NCI-H2227 (cell line): Measurements from ENCODE around the gene MEN1.
"Not testable (repeated sequence)": the region's sequence is repeated elsewhere in the genome, so short reads cannot be mapped to it uniquely, and the experiment has no call there.

Experiments used
- DNase-seq: peaks from one replicate; lab custom pipeline; 2025; ENCODE audit not compliant: unreplicated experiment; lab: John Stamatoyannopoulos, UW

MEN1 gene

GRCh38 chr11:64846998-64847666, 36.8 kb upstream of the MEN1 start:
- peak; percentile 96 for DNase-seq

- not testable (repeated sequence) for DNase-seq
These were observed 35.4 kb upstream of the MEN1 start for GRCh38 chr11:64845776-64846129.

- no peak for DNase-seq
These were observed 34.9 kb upstream of the MEN1 start for GRCh38 chr11:64845129-64845775.

DNA sequence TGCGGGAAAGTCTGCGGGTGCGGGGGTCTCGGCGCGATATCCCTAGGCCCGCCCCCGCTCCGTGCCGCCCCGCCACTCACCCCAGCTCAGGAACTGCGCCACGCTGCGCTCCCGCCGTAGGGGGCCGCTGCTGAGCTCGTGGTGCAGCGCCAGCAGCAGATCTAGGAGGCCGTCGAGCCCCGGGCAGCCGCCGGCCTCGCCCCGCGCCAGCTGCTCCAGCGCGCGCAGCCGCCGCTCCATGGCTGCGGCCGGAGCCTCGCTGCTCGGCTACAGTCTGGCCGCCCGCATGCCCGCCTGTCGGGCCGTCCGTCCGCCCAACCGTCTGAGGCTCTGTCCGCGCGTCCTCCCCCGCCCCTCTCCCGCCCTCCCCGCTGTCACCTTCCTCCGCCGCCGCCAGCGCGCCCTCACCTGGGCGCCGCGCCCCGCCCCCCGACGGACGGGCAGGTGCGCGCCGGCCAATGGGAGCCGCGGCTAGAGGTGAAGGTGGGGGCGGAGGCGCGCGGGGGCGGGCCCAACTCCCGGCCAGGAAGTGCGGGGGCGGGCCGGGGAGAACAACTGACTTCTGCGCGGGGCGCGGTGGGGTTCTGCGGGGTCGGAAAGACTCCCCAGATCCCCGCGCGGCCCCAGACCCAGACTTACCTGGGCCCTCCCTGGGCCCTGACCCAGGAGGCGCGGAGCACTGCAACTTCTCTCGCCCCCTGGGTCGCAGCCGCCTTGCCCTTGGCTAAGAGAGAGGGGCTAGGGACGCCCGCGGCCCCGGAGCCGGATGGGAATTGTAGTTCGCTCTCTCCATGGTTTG, 34.2 kb upstream of the MEN1 start, which contains the start of gene CDC42BPG:
Gene CDC42BPG, minus strand, starts transcription at position 324 of the 799 bp plus-strand sequence. Its CDS starts 84 bp downstream, at position 240.
- DNase-seq, result peak; percentile 79

DNA sequence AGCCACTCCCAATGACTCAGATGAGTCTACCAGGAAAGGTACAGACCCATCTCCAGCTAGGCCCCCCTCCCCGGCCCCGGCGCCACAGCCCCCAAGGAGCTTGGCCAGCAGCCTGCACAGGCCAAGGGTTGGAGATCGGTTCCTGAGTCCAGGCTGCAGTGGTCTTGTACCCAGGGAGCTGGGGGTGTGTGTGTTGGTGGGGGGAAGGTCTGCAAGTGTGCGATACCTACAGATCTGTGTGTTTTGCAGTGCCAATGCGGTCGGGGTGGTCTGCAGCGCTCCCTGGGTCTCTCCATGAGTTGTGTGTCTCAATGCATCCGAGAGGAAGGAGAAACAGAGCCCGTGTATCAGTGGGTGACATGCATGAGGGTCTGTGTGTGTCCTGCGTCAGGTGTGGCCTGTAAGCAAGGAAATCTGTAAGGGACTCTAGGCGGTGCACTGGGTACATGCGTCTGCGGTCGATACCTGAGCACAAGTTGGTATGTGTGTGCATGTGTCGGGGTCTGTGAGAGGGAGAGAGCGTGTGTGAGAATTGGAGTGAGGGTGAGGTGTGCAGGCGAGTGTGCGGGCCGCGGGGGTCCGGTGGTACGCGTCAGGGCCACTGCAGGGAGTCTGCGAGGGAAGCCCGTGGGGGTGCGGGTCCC, 33.5 kb upstream of the MEN1 start:
- DNase-seq, result no peak

DNA sequence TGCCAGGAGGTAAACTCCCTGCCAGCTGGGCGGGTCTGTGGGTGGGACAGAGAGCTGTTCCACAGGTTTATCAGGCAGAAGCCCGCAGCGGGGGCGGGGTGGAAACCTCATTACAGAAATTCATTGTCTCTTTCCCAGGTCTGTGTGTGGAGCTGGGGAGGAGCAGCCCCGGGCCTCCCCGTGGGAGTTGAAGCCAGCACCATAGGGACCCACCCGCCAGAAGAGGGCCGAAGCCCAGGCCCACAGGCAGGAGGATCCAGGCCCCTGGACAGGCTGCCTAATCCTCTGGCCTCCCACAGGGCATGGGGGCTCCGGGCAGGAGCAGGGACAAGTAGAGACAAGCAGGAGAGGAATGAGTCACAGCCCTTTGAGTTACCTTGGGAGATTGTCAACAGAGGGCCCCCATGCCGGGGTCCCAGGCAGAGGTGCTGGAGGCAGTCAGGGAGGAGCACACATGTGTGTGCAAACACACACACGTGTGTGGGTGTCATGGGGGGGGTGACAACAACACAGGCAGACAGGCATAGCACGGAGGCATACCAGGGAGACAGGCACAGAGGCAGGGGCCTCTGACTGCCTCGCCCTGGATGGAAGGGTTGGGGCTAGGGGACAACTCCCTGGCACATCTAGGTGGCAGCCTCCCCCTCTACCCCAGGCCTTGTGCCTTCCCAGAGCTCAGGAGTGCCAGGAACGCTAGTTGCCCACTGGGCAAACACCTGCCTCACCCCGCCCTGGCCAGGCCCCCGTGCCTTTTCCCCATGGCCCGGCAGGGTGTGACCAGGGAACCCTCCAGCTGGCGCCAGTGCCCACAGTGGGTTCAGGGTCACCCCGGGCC, 32.7 kb upstream of the MEN1 start:
- DNase-seq, result no peak

- DNase-seq, result no peak
These were observed 32.0 kb upstream of the MEN1 start for GRCh38 chr11:64842366-64842759.

- no peak for DNase-seq
These were observed 31.4 kb upstream of the MEN1 start for GRCh38 chr11:64841592-64842365.

GRCh38 chr11:64839887-64840782, 29.8 kb upstream of the MEN1 start:
- DNase-seq, result no peak

DNA sequence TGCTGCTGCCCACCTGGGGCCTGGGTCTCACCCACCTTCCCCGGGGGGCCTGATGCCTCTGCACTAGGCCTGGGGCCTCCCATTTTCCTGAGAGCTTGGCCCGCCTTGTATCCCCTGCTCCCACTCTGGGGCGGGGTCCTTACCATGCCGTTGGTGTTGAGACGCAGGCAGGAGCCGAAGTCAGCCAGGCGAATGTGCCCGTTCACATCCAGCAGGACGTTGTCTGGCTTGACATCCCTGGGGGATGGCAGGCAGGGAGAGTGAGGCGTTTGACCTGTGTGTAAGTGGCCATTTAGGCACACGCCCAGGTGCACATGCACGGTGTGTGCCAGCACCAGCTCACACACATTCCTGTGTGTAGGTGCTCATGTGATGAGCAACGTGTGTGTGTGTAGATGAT, 29.0 kb upstream of the MEN1 start:
- DNase-seq, result no peak

DNA sequence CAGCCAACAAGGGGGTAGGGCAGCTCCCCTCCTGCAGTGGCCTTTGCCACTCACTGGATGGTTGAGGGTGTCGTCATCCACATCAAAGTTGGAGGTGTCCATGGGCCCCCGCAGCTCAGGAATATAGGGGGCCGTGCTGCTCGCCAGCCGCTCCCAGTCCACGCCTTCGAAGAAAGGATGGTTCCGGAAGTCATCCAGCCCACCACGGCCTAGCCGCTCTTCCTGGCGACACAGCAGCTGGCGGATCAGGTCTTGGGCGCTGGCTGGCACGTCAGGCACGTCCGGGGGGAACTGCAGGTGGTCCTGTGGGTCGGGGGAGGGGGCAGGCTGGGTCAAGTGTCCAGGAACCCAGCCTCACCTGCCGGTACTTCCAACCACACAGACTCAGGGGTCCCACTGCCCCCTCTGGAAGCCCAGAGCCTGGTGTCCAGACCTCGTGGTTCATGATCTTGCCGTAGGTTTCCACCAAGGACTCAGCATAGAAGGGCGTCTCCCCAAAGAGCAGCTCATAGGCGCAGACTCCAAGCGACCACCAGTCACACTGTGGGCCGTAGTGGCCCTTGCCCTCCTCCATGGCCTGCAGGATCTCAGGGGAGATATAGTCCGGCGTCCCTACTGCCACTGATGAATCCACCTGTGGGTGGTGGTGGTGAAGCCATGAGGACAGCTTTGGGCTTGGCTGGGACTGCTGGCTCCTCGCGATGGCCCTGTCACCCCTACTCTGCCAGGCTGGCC, 28.4 kb upstream of the MEN1 start:
- DNase-seq, result no peak

DNA sequence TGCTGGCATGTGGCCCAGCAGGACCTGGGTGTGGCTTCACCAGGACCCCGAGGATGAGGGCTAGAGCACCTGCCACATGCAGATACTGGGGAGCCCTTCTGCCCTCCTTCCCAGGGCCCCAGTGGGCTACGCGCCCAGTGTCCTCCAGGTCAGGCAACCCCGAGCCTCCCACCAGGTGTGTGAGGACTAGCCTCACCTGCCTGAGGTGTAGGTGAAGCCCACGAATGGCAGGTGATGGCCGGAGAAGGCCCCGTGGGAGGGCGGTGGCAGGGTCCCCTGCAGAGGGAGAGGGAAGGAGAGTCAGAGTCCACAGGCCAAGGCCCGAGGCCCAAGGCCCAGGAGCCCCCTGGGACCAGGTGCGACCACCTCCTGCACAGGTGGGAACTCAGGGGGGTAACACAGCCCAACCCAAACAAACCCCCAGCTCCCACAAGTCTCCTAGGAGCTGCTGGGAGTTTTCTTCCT, 27.6 kb upstream of the MEN1 start:
- DNase-seq, result no peak

DNA sequence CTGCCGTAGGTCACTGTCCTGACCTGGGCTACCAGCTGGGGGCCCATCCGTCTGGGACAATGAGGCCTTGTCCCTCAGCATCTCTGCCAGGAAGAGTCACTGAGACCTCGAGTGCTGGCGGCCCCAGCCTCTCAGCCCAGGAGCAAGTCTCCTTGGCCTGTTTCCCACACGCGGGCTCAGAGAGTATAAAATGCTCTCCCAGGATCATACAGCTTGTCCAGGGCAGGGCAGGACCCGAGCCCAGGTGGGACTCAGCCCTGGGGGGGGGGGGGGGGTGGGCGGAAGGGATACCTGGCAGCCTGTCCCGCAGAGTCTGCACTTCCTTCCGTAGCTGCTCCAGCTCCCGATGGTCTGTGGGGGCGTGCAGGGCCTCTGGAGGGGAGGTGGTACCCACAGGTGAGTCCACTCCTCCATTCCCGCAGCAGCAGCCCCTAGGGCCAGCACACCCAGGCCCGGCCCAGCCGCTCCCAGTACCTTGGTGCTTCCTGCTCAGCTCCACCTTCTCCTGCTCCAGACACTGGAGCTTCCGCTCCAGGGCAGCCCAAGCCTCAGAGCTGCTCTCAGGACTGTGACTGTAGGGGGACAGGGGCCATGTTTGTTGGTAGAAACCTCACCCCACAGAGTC, 26.2 kb upstream of the MEN1 start:
- DNase-seq, result no peak

DNA sequence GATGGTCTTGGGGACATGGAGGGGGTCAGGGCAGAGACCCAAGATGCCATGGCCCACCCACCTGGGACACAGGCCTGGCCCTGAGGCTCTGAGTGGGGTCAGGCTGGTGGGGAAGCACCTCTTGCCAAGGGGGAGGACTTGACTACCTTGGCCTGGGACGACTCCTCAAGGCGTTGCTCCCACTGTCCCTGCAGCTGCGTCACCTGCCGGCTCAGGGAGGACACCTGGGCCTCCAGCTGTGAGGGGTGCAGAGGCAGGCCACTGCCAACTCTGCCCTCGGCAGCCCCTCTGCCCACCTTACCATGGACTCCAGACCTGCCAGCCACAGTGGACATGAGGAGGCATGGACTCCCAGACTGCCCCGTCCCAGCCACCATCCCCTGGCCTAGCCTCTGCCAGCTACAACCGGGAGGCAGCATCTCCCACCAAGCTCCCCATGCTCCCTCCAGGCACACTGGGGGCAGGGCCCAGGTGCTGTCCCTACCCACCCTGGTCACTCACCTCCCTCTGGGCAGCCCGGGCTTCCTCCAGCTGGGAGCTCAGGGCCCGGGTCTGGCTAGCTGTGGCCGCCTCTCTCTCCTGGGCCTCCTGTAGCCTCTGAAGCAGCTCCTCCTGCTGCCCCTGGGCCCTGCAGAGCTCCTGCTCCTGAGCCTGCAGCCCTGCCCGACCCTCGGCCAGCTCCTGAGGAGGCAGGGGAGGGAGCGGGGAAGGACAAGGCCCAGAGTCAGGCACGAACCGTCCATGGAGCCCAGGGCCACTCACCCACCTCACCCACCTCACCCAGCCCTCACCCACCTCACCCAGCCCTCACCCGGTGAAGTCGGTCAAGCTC, 25.5 kb upstream of the MEN1 start:
- no peak for DNase-seq

DNA sequence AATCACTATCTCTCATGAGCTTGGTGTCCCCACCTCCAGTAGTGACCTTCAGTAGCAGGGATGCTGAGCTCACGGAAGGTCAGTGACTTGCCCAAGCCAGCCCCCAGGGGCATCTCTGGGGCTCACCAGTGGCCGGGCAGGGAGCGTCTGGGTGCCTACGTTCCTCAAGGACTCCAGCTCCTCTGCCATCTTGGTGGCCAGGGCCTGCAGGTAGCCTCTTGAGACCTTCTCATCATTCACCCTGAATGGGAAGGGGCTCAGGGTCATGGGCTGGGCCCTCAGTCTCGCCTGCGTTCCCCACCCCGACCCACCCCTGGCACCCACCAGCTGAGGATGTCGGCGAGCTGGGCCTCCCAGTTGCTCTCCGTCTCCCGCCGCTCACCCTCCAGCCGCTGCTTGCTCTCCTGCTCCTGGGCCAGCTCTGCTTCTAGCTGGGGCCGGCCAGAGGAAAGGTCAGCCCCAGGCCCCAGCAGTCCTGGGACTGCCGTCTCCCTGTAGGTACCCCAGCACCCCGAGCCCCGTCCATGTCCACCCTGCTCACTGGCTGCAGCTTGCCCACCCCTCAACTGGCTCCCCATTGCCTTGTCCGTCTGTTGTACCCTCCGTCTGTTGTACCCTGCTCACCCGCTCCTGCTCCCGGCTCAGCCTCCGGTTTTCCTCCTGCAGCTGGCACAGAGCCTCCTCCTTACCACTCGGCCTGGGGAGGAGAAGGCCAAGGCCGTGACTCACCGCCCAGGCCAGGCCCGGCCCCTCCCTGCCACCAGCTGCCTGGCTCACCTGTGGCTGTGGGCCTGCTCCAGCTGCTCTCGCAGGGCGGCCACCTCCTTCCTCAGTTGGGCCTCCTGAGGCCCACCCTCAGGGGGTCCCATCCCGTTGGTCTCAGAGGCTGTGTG, 24.6 kb upstream of the MEN1 start:
- DNase-seq, result no peak
